GM19467 (cell line): Measurements from ENCODE around the gene NSG1.
"Not testable (repeated sequence)": the region's sequence is repeated elsewhere in the genome, so short reads cannot be mapped to it uniquely, and the experiment has no call there.

Experiments
- ATAC-seq: cut with Tn5 transposase; IDR thresholded peaks from one replicate; pipeline ENCODE4 v1.9.1; 2021; ENCODE audit warnings: mild to moderate bottlenecking, moderate library complexity; ENCODE audit not compliant: unreplicated experiment

NSG1 gene

GRCh38 chr4:4461850-4462249, 74.9 kb downstream of the NSG1 start:
- no peak for ATAC-seq

GRCh38 chr4:4462970-4463369, 76.1 kb downstream of the NSG1 start:
- ATAC-seq, result no peak

- ATAC-seq, result not testable (repeated sequence)
These were observed 78.3 kb downstream of the NSG1 start for GRCh38 chr4:4465238-4465637.
